ENCODE results near the gene PRTN3.

Gene PRTN3

GRCh38 chr19:825897-826644 lies 14.7 kb upstream of the PRTN3 start:
- TF ChIP-seq CTCF (IDR thresholded peaks at IDR 0.05; ENCODE audit: low read depth, low read length) (no peak), EZH2phosphoT487 (IDR thresholded peaks at IDR 0.05; ENCODE audit: low read depth) (no peak)
- no peaks in the 10 kb centered on the region for H3K9me3 ChIP-seq (ENCODE audit: insufficient read depth, low read length)
- no peak overlapping the region for H3K4me2 ChIP-seq (ENCODE audit: low read length)

DNA sequence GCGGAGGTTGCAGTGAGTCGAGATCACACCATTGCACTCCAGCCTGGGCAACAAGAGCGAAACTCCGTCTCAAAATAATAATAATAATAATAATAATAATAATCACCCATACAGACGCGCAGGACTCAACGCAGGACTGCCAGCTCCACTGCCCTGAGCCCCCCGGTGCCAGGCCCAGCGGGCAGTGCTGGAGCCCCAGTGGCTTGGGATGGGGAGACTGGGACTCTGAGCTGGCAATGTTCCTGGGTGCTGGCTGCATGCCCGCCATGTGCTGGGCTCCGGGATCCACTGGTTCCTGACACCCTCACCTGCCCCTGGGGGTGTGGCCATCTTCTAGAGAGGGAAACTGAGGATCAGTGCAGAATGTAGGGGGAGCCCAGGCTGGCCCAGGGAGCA lies 13.5 kb upstream of the PRTN3 start:
- Histone ChIP-seq H3K79me2 (ENCODE audit: low read length) (no peaks in the 10 kb centered on the region), H3K36me3 (replicated peaks; ENCODE audit: low read depth, low read length) (no peaks in the 10 kb centered on the region), H3K9me3 (ENCODE audit: insufficient read depth, low read length) (no peaks in the 10 kb centered on the region), H2AFZ (ENCODE audit: low read depth, low read length) (no peak overlapping the region), H3K4me1 (ENCODE audit: low read length) (peaks cover 26% of the 10 kb centered on the region), H3K27ac (ENCODE audit: low read length) (no peak overlapping the region), H4K20me1 (ENCODE audit: insufficient read depth, low read length) (no peaks in the 10 kb centered on the region), H3K4me3 (ENCODE audit: low read length) (no peak overlapping the region), H3K27me3 (ENCODE audit: low read depth, low read length) (peaks cover 20% of the 10 kb centered on the region), H3K4me2 (ENCODE audit: low read length) (peak overlapping the region; percentile 9; the same call in 1 of the 2 replicates), H3K9ac (ENCODE audit: low read length) (no peak overlapping the region)
- TF ChIP-seq EZH2phosphoT487 (IDR thresholded peaks at IDR 0.05; ENCODE audit: low read depth) (no peak), CTCF (IDR thresholded peaks at IDR 0.05; ENCODE audit: low read depth, low read length) (no peak)

More at GRCh38 chr19:825897-826644, 14.7 kb upstream of the PRTN3 start:
- Histone ChIP-seq H3K36me3 (replicated peaks; ENCODE audit: low read depth, low read length) (no peaks in the 10 kb centered on the region), H3K27me3 (ENCODE audit: low read depth, low read length) (peaks cover 9% of the 10 kb centered on the region; the same call in 1 of the 2 replicates), H3K4me1 (ENCODE audit: low read length) (peaks cover 18% of the 10 kb centered on the region), H3K9ac (ENCODE audit: low read length) (no peak overlapping the region), H3K4me3 (ENCODE audit: low read length) (no peak overlapping the region), H3K27ac (ENCODE audit: low read length) (no peak overlapping the region), H2AFZ (ENCODE audit: low read depth, low read length) (no peak overlapping the region), H3K79me2 (ENCODE audit: low read length) (no peaks in the 10 kb centered on the region), H4K20me1 (ENCODE audit: insufficient read depth, low read length) (no peaks in the 10 kb centered on the region)

GRCh38 chr19:827710-828321 lies 13.0 kb upstream of the PRTN3 start, which contains the start of gene AZU1:
Gene AZU1 (plus strand): TSS chr19:827837. CDS start chr19:827847, 10 bp downstream.
- Histone ChIP-seq H3K9ac (ENCODE audit: low read length) (no peak within 1 kb of the TSS), H3K4me3 (ENCODE audit: low read length) (no peak within 1 kb of the TSS), H3K36me3 (replicated peaks; ENCODE audit: low read depth, low read length) (no peaks in the 10 kb centered on the region), H3K27me3 (ENCODE audit: low read depth, low read length) (peaks cover 21% of the 10 kb centered on the region), H3K27ac (ENCODE audit: low read length) (no peak within 1 kb of the TSS), H3K4me2 (ENCODE audit: low read length) (peak within 1 kb of the TSS; percentile 9; the same call in 1 of the 2 replicates), H4K20me1 (ENCODE audit: insufficient read depth, low read length) (no peaks in the 10 kb centered on the region), H2AFZ (ENCODE audit: low read depth, low read length) (no peak within 1 kb of the TSS), H3K79me2 (ENCODE audit: low read length) (no peaks in the 10 kb centered on the region), H3K9me3 (ENCODE audit: insufficient read depth, low read length) (no peaks in the 10 kb centered on the region), H3K4me1 (ENCODE audit: low read length) (peaks cover 26% of the 10 kb centered on the region)
- TF ChIP-seq CTCF (IDR thresholded peaks at IDR 0.05; ENCODE audit: low read depth, low read length) (no peak), EZH2phosphoT487 (IDR thresholded peaks at IDR 0.05; ENCODE audit: low read depth) (no peak)

DNA sequence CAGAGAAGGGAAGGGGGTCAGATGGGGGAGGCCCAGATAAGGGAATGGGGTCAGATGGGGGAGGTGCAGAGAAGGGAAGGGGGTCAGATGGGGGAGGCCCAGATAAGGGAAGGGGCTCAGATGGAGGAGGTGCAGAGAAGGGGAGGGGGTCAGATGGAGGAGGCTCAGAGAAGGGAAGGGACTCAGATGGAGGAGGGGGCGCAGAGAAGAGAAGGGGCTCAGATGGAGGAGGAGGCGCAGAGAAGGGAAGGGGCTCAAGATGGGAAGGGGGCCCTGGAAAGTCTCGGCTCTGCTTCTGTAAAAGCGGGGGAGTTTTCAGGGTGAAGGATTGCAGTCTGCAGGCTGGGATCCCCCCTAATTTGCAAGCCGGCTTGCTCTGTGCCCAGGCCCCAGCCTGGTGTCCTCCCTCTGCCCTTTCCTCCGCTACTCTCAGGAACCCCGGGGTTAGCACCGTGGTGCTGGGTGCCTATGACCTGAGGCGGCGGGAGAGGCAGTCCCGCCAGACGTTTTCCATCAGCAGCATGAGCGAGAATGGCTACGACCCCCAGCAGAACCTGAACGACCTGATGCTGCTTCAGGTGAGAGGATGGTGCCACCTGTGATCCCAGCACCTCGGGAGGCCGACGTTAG lies 11.6 kb upstream of the PRTN3 start:
- H3K27ac ChIP-seq (ENCODE audit: low read length), result no peak overlapping the region

More for the DNA sequence above, 11.6 kb upstream of the PRTN3 start:
- H2AFZ ChIP-seq (ENCODE audit: low read depth, low read length), result no peak overlapping the region
- no peaks in the 10 kb centered on the region for H4K20me1 ChIP-seq (ENCODE audit: insufficient read depth, low read length)
- no peaks in the 10 kb centered on the region for H3K79me2 ChIP-seq (ENCODE audit: low read length)
- peak overlapping the region; percentile 58 for H3K4me2 ChIP-seq (ENCODE audit: low read length)
- no peaks in the 10 kb centered on the region for H3K36me3 ChIP-seq (replicated peaks; ENCODE audit: low read depth, low read length)
- H3K4me1 ChIP-seq (ENCODE audit: low read length), result peaks cover 26% of the 10 kb centered on the region
- TF ChIP-seq CTCF (IDR thresholded peaks at IDR 0.05; ENCODE audit: low read depth, low read length) (no peak), EZH2phosphoT487 (IDR thresholded peaks at IDR 0.05; ENCODE audit: low read depth) (no peak)
- H3K27me3 ChIP-seq (ENCODE audit: low read depth, low read length), result peaks cover 21% of the 10 kb centered on the region
- no peak overlapping the region for H3K9ac ChIP-seq (ENCODE audit: low read length)
- H3K4me3 ChIP-seq (ENCODE audit: low read length), result peak overlapping the region; percentile 41; the same call in 1 of the 2 replicates
- no peaks in the 10 kb centered on the region for H3K9me3 ChIP-seq (ENCODE audit: insufficient read depth, low read length)
